Activated CD4-positive, alpha-beta memory T cell treated with anti-CD3 and anti-CD28 coated beads, Interleukin-2, amount 10 ng/mL, durations not matched to agents 7 days and 5 days (primary cell): Measurements from ENCODE around the gene KCTD17. TPM values are rescaled to one million over a fixed set of nuclear protein-coding genes. Genes with fewer than 3 reads are reported as not detected.
A peak's percentile ranks its signal among the peaks of the same experiment; 100 is the strongest.

Experiments used
- CTCF ChIA-PET: fragments of 350-600 bp; sonication (Branson Sonifier 250); formaldehyde crosslinking; loops from one replicate; lab custom pipeline; 2021; ENCODE audit warnings: antibody characterized with exemption, inconsistent platforms; lab: Charles Lee
- POLR2A ChIA-PET: fragments of 350-600 bp; sonication (Branson Sonifier 250); formaldehyde crosslinking; loops from one replicate; lab custom pipeline; 2021; ENCODE audit warnings: antibody characterized with exemption; lab: Charles Lee
- DNase-seq: peaks from one replicate; pipeline ENCODE4 v3.0.0-alpha.2; 2020
- H3K27ac Mint-ChIP-seq: one replicate; pipeline ENCODE4 v1.8.0; 2021; ENCODE audit warnings: mild to moderate bottlenecking, mixed read lengths
- H3K27me3 Mint-ChIP-seq: one replicate; pipeline ENCODE4 v1.8.0; 2021; ENCODE audit warnings: mixed read lengths
- H3K36me3 Mint-ChIP-seq: one replicate; pipeline ENCODE4 v1.8.0; 2021; ENCODE audit warnings: low read depth, mixed read lengths
- H3K4me1 Mint-ChIP-seq: one replicate; pipeline ENCODE4 v1.8.0; 2021; ENCODE audit warnings: mixed read lengths
- H3K4me3 Mint-ChIP-seq: one replicate; pipeline ENCODE4 v1.8.0; 2021; ENCODE audit warnings: mild to moderate bottlenecking, mixed read lengths
- H3K9me3 Mint-ChIP-seq: one replicate; pipeline ENCODE4 v1.8.0; 2021; ENCODE audit warnings: mixed read lengths
- total RNA-seq, 2 experiments: library from RNA; stranded (reverse); gene quantifications; one replicate each; pipeline ENCODE4 v1.2.3, GENCODE V29; 2021

The KCTD17 gene
- total RNA-seq, 2 experiments from 2014 or later = 34.5 to 36.3 TPM

GRCh38 chr22:37033605-37034430, 17.7 kb upstream of the KCTD17 start:
- Mint-ChIP-seq H3K36me3 (no peaks in the 10 kb centered on the region), H3K4me1 (no peaks in the 10 kb centered on the region), H3K27me3 (peaks cover 18% of the 10 kb centered on the region), H3K27ac (no peak overlapping the region), H3K4me3 (no peak overlapping the region), H3K9me3 (no peaks in the 10 kb centered on the region)
- POLR2A ChIA-PET = no interaction called here
- CTCF ChIA-PET = no interaction called here
- no peak for DNase-seq

GRCh38 chr22:37036655-37037377, 14.7 kb upstream of the KCTD17 start:
- no peak for DNase-seq
- Mint-ChIP-seq H3K27me3 (peaks cover 25% of the 10 kb centered on the region), H3K27ac (no peak overlapping the region), H3K4me3 (no peak overlapping the region), H3K4me1 (peaks cover 12% of the 10 kb centered on the region), H3K36me3 (no peaks in the 10 kb centered on the region), H3K9me3 (no peaks in the 10 kb centered on the region)
- POLR2A ChIA-PET = no interaction called here
- CTCF ChIA-PET = interaction anchor here (0.7 kb wide), 1 partner anchor 18 kb away, joined by 3 read pairs; no protein-coding TSS in a partner anchor

GRCh38 chr22:37037669-37038068, 13.9 kb upstream of the KCTD17 start:
- Mint-ChIP-seq H3K9me3 (no peaks in the 10 kb centered on the region), H3K27me3 (peaks cover 22% of the 10 kb centered on the region), H3K36me3 (no peaks in the 10 kb centered on the region), H3K4me3 (no peak overlapping the region), H3K4me1 (peaks cover 13% of the 10 kb centered on the region), H3K27ac (no peak overlapping the region)
- CTCF ChIA-PET = interaction anchor here (0.6 kb wide), 1 partner anchor 57 kb away, joined by 3 read pairs; no protein-coding TSS in a partner anchor
- no peak for DNase-seq
- POLR2A ChIA-PET = no interaction called here

- Mint-ChIP-seq H3K27me3 (peaks cover 20% of the 10 kb centered on the region), H3K36me3 (no peaks in the 10 kb centered on the region)
Measured at GRCh38 chr22:37039466-37039865, 12.1 kb upstream of the KCTD17 start.

GRCh38 chr22:37043209-37043827, 8.2 kb upstream of the KCTD17 start:
- CTCF ChIA-PET = interaction anchor here (1.0 to 4.1 kb wide), 9 partner anchors 8 to 267 kb away, joined by 3 to 33 read pairs (median 4); partner anchors contain the start of genes IFT27 and KCTD17

More at GRCh38 chr22:37039466-37039865, 12.1 kb upstream of the KCTD17 start:
- Mint-ChIP-seq H3K9me3 (no peaks in the 10 kb centered on the region), H3K4me3 (no peak overlapping the region), H3K27ac (no peak overlapping the region), H3K4me1 (peaks cover 16% of the 10 kb centered on the region)
- ChIA-PET POLR2A (no interaction called here), CTCF (interaction anchor here (0.6 kb wide), 1 partner anchor 223 kb away, joined by 3 read pairs; no protein-coding TSS in a partner anchor)
- no peak for DNase-seq

GRCh38 chr22:37043828-37044538, 7.6 kb upstream of the KCTD17 start:
- no peaks in the 10 kb centered on the region for H3K9me3 Mint-ChIP-seq
- peaks cover 6% of the 10 kb centered on the region for H3K27me3 Mint-ChIP-seq
- no peak overlapping the region for H3K27ac Mint-ChIP-seq
- peak; percentile 66 for DNase-seq
- no peak overlapping the region for H3K4me3 Mint-ChIP-seq
- CTCF ChIA-PET = interaction anchor here (1.0 to 4.1 kb wide), 12 partner anchors 8 to 268 kb away, joined by 3 to 33 read pairs (median 4); partner anchors contain the start of genes IFT27 and KCTD17
- POLR2A ChIA-PET = no interaction called here
- peaks cover 26% of the 10 kb centered on the region for H3K4me1 Mint-ChIP-seq
- H3K36me3 Mint-ChIP-seq = no peaks in the 10 kb centered on the region

More at GRCh38 chr22:37043209-37043827, 8.2 kb upstream of the KCTD17 start:
- no peaks in the 10 kb centered on the region for H3K9me3 Mint-ChIP-seq
- H3K4me1 Mint-ChIP-seq = peaks cover 26% of the 10 kb centered on the region
- POLR2A ChIA-PET = no interaction called here
- no peak for DNase-seq
- H3K36me3 Mint-ChIP-seq = no peaks in the 10 kb centered on the region
- H3K27ac Mint-ChIP-seq = no peak overlapping the region
- peaks cover 6% of the 10 kb centered on the region for H3K27me3 Mint-ChIP-seq
- no peak overlapping the region for H3K4me3 Mint-ChIP-seq

- H3K9me3 Mint-ChIP-seq = no peaks in the 10 kb centered on the region
- H3K36me3 Mint-ChIP-seq = no peaks in the 10 kb centered on the region
- peaks cover 26% of the 10 kb centered on the region for H3K4me1 Mint-ChIP-seq
- ChIA-PET CTCF (interaction anchor here (0.6 to 4.1 kb wide), 17 partner anchors 10 to 269 kb away, joined by 3 to 33 read pairs (median 4); partner anchors contain the start of gene IFT27), POLR2A (no interaction called here)
- no peak overlapping the region for H3K4me3 Mint-ChIP-seq
- no peak for DNase-seq
- no peak overlapping the region for H3K27ac Mint-ChIP-seq
- H3K27me3 Mint-ChIP-seq = peaks cover 3% of the 10 kb centered on the region
Measured at GRCh38 chr22:37044634-37045625, 6.6 kb upstream of the KCTD17 start.

- DNase-seq = no peak
- H3K4me1 Mint-ChIP-seq = peaks cover 20% of the 10 kb centered on the region
- no peak overlapping the region for H3K4me3 Mint-ChIP-seq
- ChIA-PET CTCF (interaction anchor here (0.6 to 4.1 kb wide), 14 partner anchors 9 to 270 kb away, joined by 3 to 33 read pairs (median 4); partner anchors contain the start of genes IFT27 and IL2RB), POLR2A (interaction anchor here (0.7 to 1.0 kb wide), 2 partner anchors 20 to 631 kb away, joined by 3 read pairs; no protein-coding TSS in a partner anchor)
- no peaks in the 10 kb centered on the region for H3K9me3 Mint-ChIP-seq
- H3K27me3 Mint-ChIP-seq = no peaks in the 10 kb centered on the region
- H3K36me3 Mint-ChIP-seq = no peaks in the 10 kb centered on the region
- no peak overlapping the region for H3K27ac Mint-ChIP-seq
Measured at GRCh38 chr22:37045958-37046357, 5.6 kb upstream of the KCTD17 start.

GRCh38 chr22:37046589-37046988, 5.0 kb upstream of the KCTD17 start:
- H3K9me3 Mint-ChIP-seq = no peaks in the 10 kb centered on the region
- POLR2A ChIA-PET = interaction anchor here (0.7 to 1.0 kb wide), 2 partner anchors 19 to 630 kb away, joined by 3 read pairs; no protein-coding TSS in a partner anchor
- H3K4me1 Mint-ChIP-seq = peaks cover 18% of the 10 kb centered on the region
- H3K4me3 Mint-ChIP-seq = no peak overlapping the region
- CTCF ChIA-PET = interaction anchor here (0.6 to 4.1 kb wide), 14 partner anchors 9 to 271 kb away, joined by 3 to 33 read pairs (median 4); partner anchors contain the start of genes IFT27 and IL2RB
- no peaks in the 10 kb centered on the region for H3K27me3 Mint-ChIP-seq
- no peak overlapping the region for H3K27ac Mint-ChIP-seq
- H3K36me3 Mint-ChIP-seq = no peaks in the 10 kb centered on the region
- no peak for DNase-seq

GRCh38 chr22:37047006-37047405, 4.5 kb upstream of the KCTD17 start:
- Mint-ChIP-seq H3K27ac (no peak overlapping the region), H3K36me3 (no peaks in the 10 kb centered on the region), H3K27me3 (no peaks in the 10 kb centered on the region), H3K4me1 (peaks cover 16% of the 10 kb centered on the region), H3K9me3 (no peaks in the 10 kb centered on the region), H3K4me3 (no peak overlapping the region)
- no peak for DNase-seq
- ChIA-PET POLR2A (no interaction called here), CTCF (interaction anchor here (0.7 to 1.6 kb wide), 7 partner anchors 17 to 259 kb away, joined by 3 to 6 read pairs (median 4); no protein-coding TSS in a partner anchor)

GRCh38 chr22:37048133-37048532, 3.4 kb upstream of the KCTD17 start:
- DNase-seq = no peak
- H3K4me3 Mint-ChIP-seq = no peak overlapping the region
- H3K9me3 Mint-ChIP-seq = no peaks in the 10 kb centered on the region
- H3K4me1 Mint-ChIP-seq = peaks cover 26% of the 10 kb centered on the region
- H3K27ac Mint-ChIP-seq = no peak overlapping the region
- ChIA-PET POLR2A (no interaction called here), CTCF (interaction anchor here (0.6 kb wide), 1 partner anchor 509 kb away, joined by 4 read pairs; no protein-coding TSS in a partner anchor)
- H3K36me3 Mint-ChIP-seq = peaks cover under 1% of the 10 kb centered on the region
- H3K27me3 Mint-ChIP-seq = no peaks in the 10 kb centered on the region
